GM23338 (cell line): Measurements from ENCODE around the gene THY1. TPM values are rescaled to one million over a fixed set of nuclear protein-coding genes. Genes with fewer than 3 reads are reported as not detected.

Source experiments
- ATAC-seq: fragments of 200-7000 bp; cut with Tn5 transposase; 3 replicates; pipeline ENCODE4 v1.9.1; 2020
- DNase-seq: peaks from one replicate; pipeline ENCODE4 v3.0.0-alpha.2; 2015; ENCODE audit warnings: low spot score
- H2AFZ ChIP-seq: fragments of 200-600 bp; sonication (generic); 2 replicates; pipeline ENCODE4 v1.8.0; 2016; ENCODE audit warnings: antibody characterized with exemption, mild to moderate bottlenecking, moderate library complexity
- H3F3A ChIP-seq: fragments of 200-600 bp; sonication (generic); replicated peaks from 2 replicates; pipeline ENCODE4 v1.8.0; 2017; ENCODE audit warnings: antibody characterized with exemption, mixed run types, low read depth
- H3K27ac ChIP-seq: fragments of 200-600 bp; sonication (generic); 2 replicates; pipeline ENCODE4 v1.6.1; 2016; ENCODE audit warnings: low read depth
- H3K27me3 ChIP-seq: fragments of 200-600 bp; sonication (generic); 2 replicates; pipeline ENCODE4 v1.8.0; 2016; ENCODE audit warnings: mild to moderate bottlenecking, mixed run types, moderate library complexity; ENCODE audit not compliant: insufficient read depth
- H3K36me3 ChIP-seq: fragments of 200-600 bp; sonication (generic); 2 replicates; pipeline ENCODE4 v1.8.0; 2016; ENCODE audit warnings: mild to moderate bottlenecking; ENCODE audit not compliant: insufficient read depth
- H3K4me1 ChIP-seq: fragments of 200-600 bp; sonication (generic); 2 replicates; pipeline ENCODE4 v1.8.0; 2016; ENCODE audit warnings: mild to moderate bottlenecking, moderate library complexity; ENCODE audit not compliant: insufficient read depth
- H3K4me2 ChIP-seq: fragments of 200-600 bp; sonication (generic); 2 replicates; pipeline ENCODE4 v1.7.1; 2017; ENCODE audit warnings: mixed run types
- H3K4me3 ChIP-seq: fragments of 200-600 bp; sonication (generic); 2 replicates; pipeline ENCODE4 v1.6.1; 2016; ENCODE audit warnings: mixed run types
- H3K79me2 ChIP-seq: fragments of 200-600 bp; sonication (generic); replicated peaks from 2 replicates; pipeline ENCODE4 v1.8.0; 2017; ENCODE audit warnings: mild to moderate bottlenecking; ENCODE audit not compliant: insufficient read depth
- H3K9me2 ChIP-seq: fragments of 200-600 bp; sonication (generic); 2 replicates; pipeline ENCODE4 v1.8.0; 2017; ENCODE audit not compliant: insufficient read depth
- H4K20me1 ChIP-seq: fragments of 200-600 bp; sonication (generic); replicated peaks from 2 replicates; pipeline ENCODE4 v1.8.0; 2017; ENCODE audit warnings: mild to moderate bottlenecking; ENCODE audit not compliant: insufficient read depth
- H3K27ac Mint-ChIP-seq: 2 replicates; pipeline ENCODE4 v1.8.0; 2020; ENCODE audit warnings: inconsistent platforms, mild to moderate bottlenecking, moderate library complexity, mixed read lengths
- H3K27me3 Mint-ChIP-seq: 3 replicates; pipeline ENCODE4 v1.8.0; 2022; ENCODE audit warnings: low read depth, mild to moderate bottlenecking, moderate library complexity, mixed read lengths, inconsistent platforms; ENCODE audit not compliant: insufficient read depth, poor library complexity
- H3K36me3 Mint-ChIP-seq: 3 replicates; pipeline ENCODE4 v1.8.0; 2021; ENCODE audit warnings: low read depth, mild to moderate bottlenecking, inconsistent platforms, moderate library complexity, mixed read lengths
- H3K4me1 Mint-ChIP-seq: 3 replicates; pipeline ENCODE4 v1.8.0; 2020; ENCODE audit warnings: mild to moderate bottlenecking, inconsistent platforms, mixed read lengths
- H3K4me3 Mint-ChIP-seq: 3 replicates; pipeline ENCODE4 v1.8.0; 2021; ENCODE audit warnings: moderate library complexity, mild to moderate bottlenecking, inconsistent platforms, mixed read lengths
- H3K9me3 Mint-ChIP-seq: 3 replicates; pipeline ENCODE4 v1.8.0; 2020; ENCODE audit warnings: moderate library complexity, mild to moderate bottlenecking, inconsistent platforms, mixed read lengths
- CREB1 ChIP-seq: fragments of 250-450 bp; sonication (Bioruptor Pico); IDR thresholded peaks from 2 replicates; pipeline ENCODE4 v1.5.0; 2020; ENCODE audit warnings: low read depth, mild to moderate bottlenecking, moderate library complexity
- ETS1 ChIP-seq: IDR thresholded peaks from 2 replicates; pipeline ENCODE4 v1.6.1; 2016; ENCODE audit warnings: antibody characterized with exemption
- JUNB ChIP-seq: IDR thresholded peaks from one replicate; pipeline ENCODE4 v1.6.1; 2016; ENCODE audit warnings: antibody characterized with exemption; ENCODE audit not compliant: unreplicated experiment
- NANOG ChIP-seq: IDR thresholded peaks from 2 replicates; pipeline ENCODE4 v1.6.1; 2016; ENCODE audit warnings: antibody characterized with exemption, borderline replicate concordance
- POLR2AphosphoS5 ChIP-seq: IDR thresholded peaks from 2 replicates; pipeline ENCODE4 v1.6.1; 2016; ENCODE audit warnings: antibody characterized with exemption, low read depth
- REST ChIP-seq: IDR thresholded peaks from one replicate; pipeline ENCODE4 v1.6.1; 2018; ENCODE audit warnings: antibody characterized with exemption; ENCODE audit not compliant: unreplicated experiment
- ZNF331 ChIP-seq: fragments of 250-450 bp; sonication (Bioruptor Pico); IDR thresholded peaks from 2 replicates; pipeline ENCODE4 v1.5.0; 2020; ENCODE audit warnings: low read depth, mild to moderate bottlenecking, moderate library complexity
- ZNF462 ChIP-seq: fragments of 250-450 bp; sonication (Bioruptor Pico); IDR thresholded peaks from 2 replicates; pipeline ENCODE4 v1.5.0; 2020; ENCODE audit warnings: mild to moderate bottlenecking, moderate library complexity
- polyA plus RNA-seq: library from polyadenylated mRNA; unstranded; fragments of >200 nt; fragmentation: Nextera tagmentation; extraction: Ambion mirVana; gene quantifications from 2 replicates; pipeline ENCODE4 v1.2.1, GENCODE V29; 2016
- total RNA-seq: library from RNA; depleted of rRNA; stranded (reverse); fragments of >200 nt; shearing (Covaris generic); gene quantifications from 2 replicates; pipeline ENCODE4 v1.2.3, GENCODE V29; 2014

Gene THY1
- total and polyA plus RNA-seq, 2 experiments from 2014 or later = 490 to 597 TPM

- no peak; the same call in 2 of the 3 replicates for ATAC-seq
- no peak overlapping the region; the same call in 1 of the 2 replicates for H3K27ac Mint-ChIP-seq
- H3K27ac ChIP-seq = no peak overlapping the region
Observed at GRCh38 chr11:119470317-119471291, 47.6 kb upstream of the THY1 start.

GRCh38 chr11:119469506-119469905 is 46.5 kb upstream of the THY1 start:
- DNase-seq (no peak), ATAC-seq (no peak)
- H3K4me3 Mint-ChIP-seq = no peak overlapping the region
- H3K9me3 Mint-ChIP-seq = no peaks in the 10 kb centered on the region
- H3K36me3 ChIP-seq = no peaks in the 10 kb centered on the region
- H2AFZ ChIP-seq = no peak overlapping the region
- no peaks in the 10 kb centered on the region for H3F3A ChIP-seq
- H3K4me1 Mint-ChIP-seq = peaks cover 11% of the 10 kb centered on the region; the same call in 2 of the 3 replicates
- H3K4me1 ChIP-seq = no peaks in the 10 kb centered on the region
- no peak overlapping the region for H3K4me2 ChIP-seq
- no peaks in the 10 kb centered on the region for H3K36me3 Mint-ChIP-seq
- H3K27me3 ChIP-seq = no peaks in the 10 kb centered on the region
- no peak overlapping the region for H3K27ac Mint-ChIP-seq
- H4K20me1 ChIP-seq = no peaks in the 10 kb centered on the region
- H3K27ac ChIP-seq = no peak overlapping the region
- H3K9me2 ChIP-seq = no peaks in the 10 kb centered on the region
- peaks cover 4% of the 10 kb centered on the region for H3K27me3 Mint-ChIP-seq
- H3K79me2 ChIP-seq = no peaks in the 10 kb centered on the region
- no peak overlapping the region for H3K4me3 ChIP-seq
- TF ChIP-seq ZNF462 = no peak
- no peak for TF ChIP-seq POLR2AphosphoS5
- no peak for TF ChIP-seq JUNB
- no peak for TF ChIP-seq REST
- TF ChIP-seq CREB1 (CRISPR knock-in tag) = no peak
- no peak for TF ChIP-seq NANOG

More at GRCh38 chr11:119470317-119471291, 47.6 kb upstream of the THY1 start:
- Histone ChIP-seq H3K27me3 (no peaks in the 10 kb centered on the region), H3K79me2 (no peaks in the 10 kb centered on the region), H3K9me2 (no peaks in the 10 kb centered on the region), H2AFZ (no peak overlapping the region), H3K4me1 (no peaks in the 10 kb centered on the region; the same call in 1 of the 2 replicates), H3K4me2 (no peak overlapping the region), H3K36me3 (no peaks in the 10 kb centered on the region), H3K4me3 (no peak overlapping the region), H4K20me1 (no peaks in the 10 kb centered on the region), H3F3A (no peaks in the 10 kb centered on the region)
- Mint-ChIP-seq H3K4me1 (peaks cover 15% of the 10 kb centered on the region), H3K27me3 (peaks cover 4% of the 10 kb centered on the region), H3K4me3 (no peak overlapping the region), H3K9me3 (no peaks in the 10 kb centered on the region), H3K36me3 (no peaks in the 10 kb centered on the region)
- DNase-seq = no peak
- TF ChIP-seq NANOG = no peak
- TF ChIP-seq ETS1 = no peak
- no peak for TF ChIP-seq ZNF331 (CRISPR knock-in tag)
